ENCODE data around the gene FAM171A1. TPM values are rescaled to one million over a fixed set of nuclear protein-coding genes. Genes with fewer than 3 reads are reported as not detected.
A peak's percentile ranks its signal among the peaks of the same experiment; 100 is the strongest.

The FAM171A1 gene
- total RNA-seq, 1 donor from 2014 or later: 8.6 TPM

DNA sequence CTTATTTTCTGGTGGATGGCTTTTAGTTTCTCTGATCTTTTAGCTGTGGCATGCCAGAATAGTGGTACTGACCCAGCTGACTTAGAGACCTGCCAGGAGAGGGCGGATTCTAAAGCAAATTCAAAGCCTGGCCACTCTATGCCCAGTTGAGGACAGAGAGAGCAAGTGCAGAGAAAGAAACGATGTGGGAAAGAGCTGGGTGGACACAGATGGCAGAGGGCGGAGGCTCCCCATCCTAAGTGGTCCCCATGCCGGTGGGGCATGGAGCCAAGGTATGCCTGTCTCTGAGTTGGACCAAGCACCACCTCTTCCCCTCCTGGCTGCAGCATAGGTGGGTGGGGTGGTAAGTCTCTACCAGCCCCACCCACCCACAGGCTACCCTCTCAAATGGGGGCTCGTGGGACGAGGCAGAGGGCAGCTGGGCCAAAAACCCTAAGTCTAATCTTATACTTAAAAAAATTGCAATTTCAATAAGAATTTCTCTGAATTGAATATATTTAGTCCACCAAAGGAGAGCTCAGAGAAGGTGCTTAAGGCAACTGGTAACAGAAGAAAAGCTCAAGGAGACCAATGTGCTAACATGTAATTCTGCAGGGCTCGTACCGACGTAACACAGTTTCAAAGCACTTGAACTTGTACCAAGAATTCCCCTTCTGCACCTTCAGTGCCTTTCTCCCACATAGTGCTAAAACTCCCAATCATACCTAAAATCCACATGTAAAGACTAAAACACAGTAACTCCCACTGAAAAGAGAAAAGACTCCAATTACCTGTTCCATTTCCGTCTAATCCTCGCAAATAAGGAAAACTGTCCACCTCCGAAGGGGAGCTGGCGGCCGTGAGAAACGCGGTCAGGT is 116.9 kb downstream of the FAM171A1 start:
- ATAC-seq (no peak), DNase-seq (ENCODE audit: low spot score) (no peak)

DNA sequence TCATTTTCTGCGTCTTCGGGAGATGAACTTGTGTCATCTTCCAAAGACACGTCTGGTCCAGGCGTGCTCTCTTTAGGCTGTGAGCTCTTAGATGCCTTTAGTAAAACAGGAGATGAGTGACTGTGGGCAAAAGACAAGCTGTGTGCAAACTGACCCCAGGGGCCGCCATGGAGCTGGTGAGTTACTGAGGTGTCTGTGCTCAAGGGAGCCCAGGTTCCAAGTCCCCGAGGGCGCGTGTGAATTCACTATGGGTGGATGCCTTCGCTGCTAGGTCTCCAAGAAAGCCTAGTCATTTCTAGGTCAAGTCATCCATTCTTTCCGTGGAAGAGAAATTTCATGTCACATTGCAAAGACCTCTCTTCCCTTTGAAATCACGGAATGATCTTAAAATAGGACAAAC is 118.7 kb downstream of the FAM171A1 start:
- no peak for ATAC-seq
- no peak for DNase-seq (ENCODE audit: low spot score)

GRCh38 chr10:15251791-15252380 is 119.2 kb downstream of the FAM171A1 start:
- DNase-seq (ENCODE audit: low spot score) (no peak), ATAC-seq (no peak)

GRCh38 chr10:15245530-15245929 is 125.6 kb downstream of the FAM171A1 start:
- no peak for ATAC-seq
- no peak for DNase-seq (ENCODE audit: low spot score)

- DNase-seq (ENCODE audit: low spot score): no peak
- no peak for ATAC-seq
Measured at GRCh38 chr10:15244635-15245197, 126.4 kb downstream of the FAM171A1 start.

DNA sequence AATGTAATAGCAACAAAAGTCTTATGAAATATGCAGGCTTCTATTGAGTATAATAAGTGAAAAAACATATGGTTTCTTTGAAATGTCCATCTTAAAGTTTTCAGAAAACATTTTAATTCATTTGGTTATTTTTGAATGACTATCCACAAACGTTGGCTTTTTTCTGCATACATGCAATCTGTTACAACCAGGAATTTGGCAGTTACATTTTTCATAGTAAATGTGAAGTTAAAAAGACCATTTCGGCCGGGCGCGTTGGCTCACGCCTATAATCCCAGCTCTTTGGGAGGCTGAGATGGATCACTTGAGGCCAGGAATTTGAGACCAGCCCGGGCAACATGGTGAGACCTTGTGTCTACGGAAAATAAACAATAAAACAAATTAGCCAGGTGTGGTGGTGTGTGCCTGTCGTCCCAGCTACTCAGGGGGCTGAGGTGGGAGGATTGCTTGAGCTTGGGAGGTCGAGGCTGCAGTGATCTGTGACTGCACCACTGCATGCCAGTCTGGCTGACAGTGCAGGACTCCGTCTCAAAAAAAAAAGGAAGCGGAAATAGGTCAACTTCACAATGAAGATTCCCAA is 128.7 kb downstream of the FAM171A1 start:
- DNase-seq (ENCODE audit: low spot score) (no peak), ATAC-seq (no peak)

- DNase-seq (ENCODE audit: low spot score): no peak
- ATAC-seq: no peak
Measured at GRCh38 chr10:15241306-15241705, 129.8 kb downstream of the FAM171A1 start.

DNA sequence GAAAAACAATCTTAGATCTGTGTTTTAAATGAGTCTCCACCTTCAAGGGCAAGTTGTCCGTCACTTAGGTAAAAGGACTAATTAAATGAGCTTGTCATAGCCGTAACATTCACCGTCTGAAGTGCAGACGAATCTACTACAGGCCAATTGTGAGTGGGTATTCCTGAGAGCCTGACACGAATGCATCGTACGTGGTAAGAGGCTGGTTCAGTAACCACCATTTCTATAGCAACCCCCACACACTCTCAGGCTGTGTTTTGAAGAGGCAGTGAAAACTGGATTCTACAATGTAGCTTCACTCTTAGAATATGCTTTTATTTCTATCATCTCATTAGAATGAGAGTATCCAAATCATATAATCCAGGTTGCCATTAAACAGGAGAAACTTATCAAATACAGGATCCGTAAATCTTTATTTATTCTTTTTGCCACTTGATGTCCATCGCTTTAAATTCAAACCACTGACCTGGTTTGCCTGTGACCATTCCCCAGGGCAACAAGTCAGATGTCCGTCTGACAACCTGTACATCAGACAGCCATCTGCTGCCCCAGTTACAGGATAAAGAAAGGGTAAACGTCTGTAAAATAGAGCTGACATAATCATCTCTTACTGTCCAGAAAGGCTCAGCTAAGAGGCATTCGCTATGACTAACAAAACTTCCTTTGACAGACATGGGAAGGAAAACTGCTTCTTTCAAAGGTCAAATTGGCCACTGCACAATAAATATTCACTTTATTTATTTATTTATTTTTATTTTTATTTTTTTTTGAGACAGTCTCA is 132.3 kb downstream of the FAM171A1 start:
- no peak for ATAC-seq
- DNase-seq (ENCODE audit: low spot score): no peak

DNA sequence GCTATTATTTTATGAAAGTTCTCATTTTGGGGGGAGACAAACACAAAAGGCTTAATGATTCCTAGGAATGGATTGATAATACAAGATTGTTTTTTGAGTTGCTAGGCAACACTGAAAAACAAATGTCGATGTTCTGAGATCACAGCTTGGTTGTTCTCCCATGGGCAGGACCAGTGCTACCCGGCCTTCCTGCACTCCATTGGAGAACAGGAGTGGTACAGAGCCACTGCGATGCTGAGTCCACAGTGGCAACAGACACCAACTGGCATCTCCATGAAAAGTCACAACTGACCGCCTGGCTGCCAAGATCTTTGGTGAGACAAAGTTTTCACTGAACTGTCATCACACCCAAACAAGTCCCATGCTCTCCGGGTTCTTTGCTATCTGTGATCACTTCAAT is 133.7 kb downstream of the FAM171A1 start:
- ATAC-seq: no peak
- DNase-seq (ENCODE audit: low spot score): no peak

GRCh38 chr10:15236340-15236739 is 134.7 kb downstream of the FAM171A1 start:
- no peak for ATAC-seq

GRCh38 chr10:15232279-15232678 is 138.8 kb downstream of the FAM171A1 start:
- no peak for DNase-seq (ENCODE audit: low spot score)
- ATAC-seq: peak; percentile 78

More at GRCh38 chr10:15236340-15236739, 134.7 kb downstream of the FAM171A1 start:
- DNase-seq (ENCODE audit: low spot score): no peak

DNA sequence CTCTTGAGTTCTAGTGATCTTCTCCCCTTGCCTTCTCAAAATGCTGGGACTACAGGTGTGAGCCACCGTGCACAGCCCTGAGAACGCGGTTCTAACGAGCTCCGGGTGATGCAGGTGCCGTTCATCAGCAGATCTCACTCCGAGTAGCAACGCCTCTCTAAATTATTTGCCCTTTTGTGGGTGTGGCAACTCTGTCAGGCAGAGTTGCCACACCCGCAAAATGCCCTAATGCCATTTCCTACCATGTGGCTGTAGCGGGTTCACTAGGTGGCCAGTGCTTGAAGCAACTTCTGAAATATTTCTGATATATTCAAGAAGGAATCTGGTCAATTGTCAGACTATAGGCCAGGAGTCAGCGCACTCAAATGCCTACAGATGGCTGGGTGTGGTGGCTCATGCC is 139.7 kb downstream of the FAM171A1 start:
- no peak for ATAC-seq

GRCh38 chr10:15230257-15230656 is 140.8 kb downstream of the FAM171A1 start:
- no peak for ATAC-seq
- no peak for DNase-seq (ENCODE audit: low spot score)

More for the DNA sequence above, 139.7 kb downstream of the FAM171A1 start:
- no peak for DNase-seq (ENCODE audit: low spot score)

GRCh38 chr10:15229268-15229667 is 141.8 kb downstream of the FAM171A1 start:
- ATAC-seq: no peak
- no peak for DNase-seq (ENCODE audit: low spot score)

DNA sequence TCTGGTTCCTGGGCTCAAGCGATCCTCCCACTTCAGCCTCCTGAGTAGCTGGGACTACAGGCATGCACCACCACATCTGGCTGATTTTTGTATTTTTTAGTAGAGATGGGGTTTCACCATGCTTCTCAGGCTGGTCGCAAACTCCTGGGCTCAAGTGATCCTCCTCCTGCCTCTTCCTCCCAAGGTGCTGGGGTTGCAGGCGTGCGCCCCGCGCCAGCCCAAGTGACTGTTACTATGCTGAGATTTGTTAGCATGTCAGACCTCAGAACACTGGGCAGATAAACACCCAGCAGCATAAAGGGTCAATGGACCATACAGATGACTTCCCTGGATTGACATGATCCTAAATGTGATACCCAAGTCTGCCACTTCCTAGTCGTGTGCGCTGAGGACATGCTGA is 142.7 kb downstream of the FAM171A1 start:
- no peak for ATAC-seq
- no peak for DNase-seq (ENCODE audit: low spot score)

DNA sequence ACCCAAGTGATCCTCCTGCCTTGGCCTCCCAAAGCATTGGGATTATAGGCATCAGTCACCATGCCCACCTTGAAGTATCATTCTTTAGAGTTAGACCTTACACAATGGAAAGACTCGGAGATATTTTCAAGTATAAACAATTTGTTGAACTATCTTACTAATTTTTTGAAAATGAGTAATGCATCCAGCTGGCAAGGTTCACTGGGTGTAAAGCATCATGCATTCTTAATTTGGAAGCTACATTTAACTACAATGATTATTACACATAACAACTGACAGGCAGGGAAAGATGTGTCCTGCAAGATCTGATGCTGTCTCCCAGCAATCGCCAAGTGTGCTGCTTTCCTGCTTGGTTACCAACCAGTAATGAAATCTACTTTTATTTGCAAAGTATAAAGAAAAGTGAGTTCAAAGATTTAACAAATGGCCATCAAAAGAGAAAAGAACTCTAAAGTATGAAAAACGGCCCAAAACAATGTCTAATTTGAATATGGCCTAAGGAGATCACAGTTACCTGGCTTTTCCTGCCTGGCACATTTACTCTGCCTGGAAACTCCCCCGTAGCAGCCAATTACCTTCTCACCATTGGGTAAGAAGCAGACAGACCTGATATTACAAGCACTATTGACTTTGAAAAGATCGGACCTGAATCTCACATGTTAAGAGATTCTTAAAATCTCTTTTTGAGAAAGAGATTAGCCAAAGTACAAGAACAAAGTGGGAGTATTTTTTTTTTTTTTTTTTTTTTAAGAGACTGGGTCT is 143.3 kb downstream of the FAM171A1 start:
- DNase-seq (ENCODE audit: low spot score) (no peak), ATAC-seq (no peak)

- DNase-seq (ENCODE audit: low spot score) (no peak), ATAC-seq (no peak)
Measured at GRCh38 chr10:15225511-15225910, 145.6 kb downstream of the FAM171A1 start.

GRCh38 chr10:15224948-15225347 is 146.1 kb downstream of the FAM171A1 start:
- ATAC-seq (no peak), DNase-seq (ENCODE audit: low spot score) (no peak)

DNA sequence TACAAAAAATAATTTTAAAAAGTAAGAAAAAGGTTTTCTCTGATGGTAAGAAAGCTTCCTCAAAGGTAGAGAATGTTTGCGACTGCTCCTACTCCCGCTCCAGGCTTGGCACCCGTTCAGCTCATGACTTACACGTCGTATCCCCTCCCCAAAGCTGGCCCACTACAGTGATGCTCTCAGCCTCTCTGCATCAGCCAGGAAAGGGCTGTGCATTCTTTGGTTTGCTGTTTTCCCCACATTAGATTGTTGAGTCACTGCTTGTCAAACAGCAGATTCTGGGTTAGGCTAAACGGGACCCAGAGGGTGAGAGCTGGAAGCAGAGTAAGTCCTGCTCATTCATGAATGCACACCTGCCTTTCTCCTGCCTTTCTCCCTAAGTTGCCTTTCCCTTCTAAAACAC is 147.9 kb downstream of the FAM171A1 start:
- ATAC-seq: no peak
- no peak for DNase-seq (ENCODE audit: low spot score)

DNA sequence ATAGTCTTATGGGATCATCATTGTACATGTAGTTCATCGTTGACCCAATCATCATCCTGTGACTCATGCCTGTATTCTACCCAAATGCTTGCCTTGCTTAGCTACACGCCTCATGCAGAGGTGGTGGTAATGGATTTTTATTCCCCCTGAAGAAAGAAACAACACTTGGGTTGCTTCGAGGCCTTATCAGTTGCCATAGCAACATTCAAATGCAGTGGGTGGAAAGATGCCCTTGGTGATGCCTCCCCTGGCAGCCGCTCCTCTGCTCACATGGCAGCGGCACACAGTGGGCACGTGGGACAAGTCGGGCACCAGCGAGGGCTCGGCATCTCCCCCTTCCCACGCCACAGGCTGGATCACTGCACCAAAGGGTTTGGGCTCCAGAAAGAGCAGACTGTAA is 148.6 kb downstream of the FAM171A1 start:
- ATAC-seq: no peak
- no peak for DNase-seq (ENCODE audit: low spot score)
